COR-L47 (cell line): ENCODE results near the gene GYS2.

ENCODE experiments used
- DNase-seq: peaks from one replicate; lab custom pipeline; 2025; lab: John Stamatoyannopoulos, UW

Gene GYS2

GRCh38 chr12:21502872-21503271 lies 101.8 kb downstream of the GYS2 start:
- no peak for DNase-seq

GRCh38 chr12:21502164-21502496 lies 102.5 kb downstream of the GYS2 start:
- DNase-seq: no peak

GRCh38 chr12:21501258-21502163 lies 103.1 kb downstream of the GYS2 start, which contains the start of the genes GOLT1B and RECQL:
Gene GOLT1B, plus strand, starts transcription at chr12:21501789. Its CDS starts 135 bp downstream, at chr12:21501924.
Gene RECQL, minus strand, starts transcription at chr12:21501635. Its CDS starts 2,065 bp downstream, at chr12:21499570.
- DNase-seq: peak; percentile 86

- no peak for DNase-seq
These were observed 103.8 kb downstream of the GYS2 start for GRCh38 chr12:21500786-21501257.

- DNase-seq: no peak
These were observed 104.9 kb downstream of the GYS2 start for GRCh38 chr12:21499765-21500164.
